Fibroblast of skin of left quadriceps (primary cell): ENCODE data around the gene IL13.
A peak's percentile ranks its signal among the peaks of the same experiment; 100 is the strongest.

Source experiments
- DNase-seq, 2 experiments: peaks; one replicate each; pipeline ENCODE4 v3.0.0-alpha.2; 2013; ENCODE audit warnings: low read depth in 2 of 2

IL13 gene

DNA sequence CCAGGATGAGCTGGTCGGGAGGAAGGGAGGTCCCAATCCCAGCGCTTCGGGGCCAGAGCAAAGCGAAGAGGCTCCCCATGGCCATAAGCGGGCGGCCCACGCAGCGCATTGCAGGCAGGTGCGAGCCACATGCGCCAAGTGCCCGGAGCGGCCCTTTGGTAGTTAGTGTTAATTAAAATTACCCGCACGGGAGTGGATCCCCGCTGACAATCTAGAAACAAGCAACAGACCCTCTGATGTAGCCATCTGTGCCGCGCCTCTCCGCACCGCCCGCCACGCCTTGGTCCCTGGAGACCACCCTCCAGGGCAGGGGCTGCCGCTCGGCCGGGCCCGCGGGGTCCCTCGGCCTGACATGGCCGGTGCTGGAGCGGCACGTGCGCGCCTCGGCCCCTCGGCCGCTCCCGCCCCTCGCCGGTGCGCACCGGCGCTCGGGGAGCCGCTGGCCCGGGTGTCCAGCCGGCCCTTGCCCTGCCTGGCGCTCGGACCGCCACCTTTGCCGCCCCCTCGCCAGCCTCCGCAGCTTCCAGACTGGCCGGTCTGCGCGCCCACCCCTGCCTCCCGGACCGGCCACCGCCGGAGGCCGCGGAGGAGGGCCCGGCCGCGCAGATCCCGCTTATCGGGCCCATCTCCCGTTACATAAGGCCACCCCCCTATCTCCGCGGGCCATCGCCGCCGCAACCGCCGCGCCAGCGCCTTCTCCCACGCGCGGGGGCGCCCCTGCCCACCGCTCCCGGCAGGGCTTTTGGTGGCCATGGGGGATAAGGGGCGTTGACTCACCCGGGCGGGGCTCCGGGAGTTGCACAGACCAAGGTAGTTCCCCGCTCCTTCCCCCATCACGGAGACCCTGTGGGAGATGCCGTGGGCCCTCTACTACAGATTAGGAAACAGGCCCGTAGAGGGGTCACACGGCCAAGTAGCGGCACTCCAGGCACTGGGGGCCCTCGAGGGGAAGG is 1.9 kb upstream of the IL13 start:
- DNase-seq: peak in 1 of 2 experiments; percentile 7

DNA sequence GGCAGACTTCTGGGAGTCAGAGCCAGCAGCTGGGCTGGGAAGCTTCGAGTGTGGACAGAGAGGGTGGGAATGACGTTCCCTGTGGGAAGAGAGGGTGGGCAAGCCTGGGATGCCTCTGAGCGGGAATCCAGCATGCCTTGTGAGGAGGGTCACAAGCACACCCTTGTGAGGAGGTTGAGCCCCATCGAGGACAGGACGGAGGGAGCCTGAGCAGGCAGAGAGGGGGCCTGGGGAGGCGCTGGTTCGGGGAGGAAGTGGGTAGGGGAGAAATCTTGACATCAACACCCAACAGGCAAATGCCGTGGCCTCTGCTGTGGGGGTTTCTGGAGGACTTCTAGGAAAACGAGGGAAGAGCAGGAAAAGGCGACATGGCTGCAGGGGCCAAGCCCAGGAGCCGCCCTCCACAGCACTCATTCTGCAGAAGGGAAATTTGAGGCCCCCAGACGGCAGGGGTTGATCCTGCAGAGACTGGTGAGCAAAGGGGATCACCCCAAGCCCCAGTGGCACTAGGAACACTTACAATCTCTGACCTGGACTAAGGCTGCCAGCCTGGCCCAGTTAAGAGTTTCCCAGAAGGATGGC is 1.1 kb upstream of the IL13 start:
- DNase-seq: no peak

DNA sequence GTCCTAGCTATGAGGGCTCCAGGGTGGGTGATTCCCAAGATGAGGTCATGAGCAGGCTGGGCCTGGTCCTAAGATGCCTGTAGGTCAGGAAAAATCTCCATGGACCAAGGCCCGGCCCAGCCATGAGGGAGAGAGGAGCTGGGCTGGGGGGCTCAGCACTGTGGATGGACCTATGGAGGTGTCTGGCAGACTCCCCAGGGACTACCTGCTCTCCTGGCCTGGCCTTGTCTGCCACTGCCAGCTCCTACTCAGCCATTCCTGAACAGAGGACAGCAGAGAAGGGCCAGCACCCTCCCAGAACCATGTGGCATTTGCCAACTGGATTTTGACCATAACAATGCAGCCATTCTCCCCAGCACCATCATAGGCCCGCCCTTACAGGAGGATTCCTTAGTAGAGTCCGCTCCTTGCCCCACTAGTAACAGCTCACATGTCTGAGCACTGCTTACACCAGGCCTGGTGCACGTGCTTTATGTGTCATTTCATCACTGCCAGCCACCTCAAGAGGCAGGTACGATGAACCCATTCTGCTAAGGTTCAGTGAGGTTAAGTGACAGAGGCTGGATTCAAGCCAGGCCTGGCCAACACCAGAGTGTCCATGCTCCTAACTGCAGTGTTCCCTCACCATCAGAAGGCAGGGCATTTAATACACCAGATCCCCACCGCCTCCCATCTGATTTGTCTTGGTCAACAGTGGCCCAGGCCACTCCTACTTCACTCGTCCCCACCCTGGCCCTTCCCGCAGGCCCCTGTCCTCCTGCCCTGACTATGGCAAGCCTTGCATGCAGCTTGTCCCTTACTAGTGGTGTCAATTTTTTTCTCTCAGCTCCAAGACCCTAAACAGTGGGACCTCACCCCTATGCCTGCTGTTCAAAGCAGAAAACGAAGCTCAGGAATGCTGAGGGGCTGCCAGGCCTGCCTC is 669 bp downstream of the IL13 start:
- DNase-seq: no peak

DNA sequence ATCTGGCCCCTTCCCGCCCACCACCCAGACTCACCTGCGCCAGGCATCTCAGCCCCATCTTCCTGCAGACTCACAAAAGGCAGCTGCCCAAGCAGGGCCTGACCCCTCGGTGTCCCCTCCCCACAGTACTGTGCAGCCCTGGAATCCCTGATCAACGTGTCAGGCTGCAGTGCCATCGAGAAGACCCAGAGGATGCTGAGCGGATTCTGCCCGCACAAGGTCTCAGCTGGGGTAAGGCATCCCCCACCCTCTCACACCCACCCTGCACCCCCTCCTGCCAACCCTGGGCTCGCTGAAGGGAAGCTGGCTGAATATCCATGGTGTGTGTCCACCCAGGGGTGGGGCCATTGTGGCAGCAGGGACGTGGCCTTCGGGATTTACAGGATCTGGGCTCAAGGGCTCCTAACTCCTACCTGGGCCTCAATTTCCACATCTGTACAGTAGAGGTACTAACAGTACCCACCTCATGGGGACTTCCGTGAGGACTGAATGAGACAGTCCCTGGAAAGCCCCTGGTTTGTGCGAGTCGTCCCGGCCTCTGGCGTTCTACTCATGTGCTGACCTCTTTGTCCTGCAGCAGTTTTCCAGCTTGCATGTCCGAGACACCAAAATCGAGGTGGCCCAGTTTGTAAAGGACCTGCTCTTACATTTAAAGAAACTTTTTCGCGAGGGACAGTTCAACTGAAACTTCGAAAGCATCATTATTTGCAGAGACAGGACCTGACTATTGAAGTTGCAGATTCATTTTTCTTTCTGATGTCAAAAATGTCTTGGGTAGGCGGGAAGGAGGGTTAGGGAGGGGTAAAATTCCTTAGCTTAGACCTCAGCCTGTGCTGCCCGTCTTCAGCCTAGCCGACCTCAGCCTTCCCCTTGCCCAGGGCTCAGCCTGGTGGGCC is 1.9 kb downstream of the IL13 start:
- no peak for DNase-seq

DNA sequence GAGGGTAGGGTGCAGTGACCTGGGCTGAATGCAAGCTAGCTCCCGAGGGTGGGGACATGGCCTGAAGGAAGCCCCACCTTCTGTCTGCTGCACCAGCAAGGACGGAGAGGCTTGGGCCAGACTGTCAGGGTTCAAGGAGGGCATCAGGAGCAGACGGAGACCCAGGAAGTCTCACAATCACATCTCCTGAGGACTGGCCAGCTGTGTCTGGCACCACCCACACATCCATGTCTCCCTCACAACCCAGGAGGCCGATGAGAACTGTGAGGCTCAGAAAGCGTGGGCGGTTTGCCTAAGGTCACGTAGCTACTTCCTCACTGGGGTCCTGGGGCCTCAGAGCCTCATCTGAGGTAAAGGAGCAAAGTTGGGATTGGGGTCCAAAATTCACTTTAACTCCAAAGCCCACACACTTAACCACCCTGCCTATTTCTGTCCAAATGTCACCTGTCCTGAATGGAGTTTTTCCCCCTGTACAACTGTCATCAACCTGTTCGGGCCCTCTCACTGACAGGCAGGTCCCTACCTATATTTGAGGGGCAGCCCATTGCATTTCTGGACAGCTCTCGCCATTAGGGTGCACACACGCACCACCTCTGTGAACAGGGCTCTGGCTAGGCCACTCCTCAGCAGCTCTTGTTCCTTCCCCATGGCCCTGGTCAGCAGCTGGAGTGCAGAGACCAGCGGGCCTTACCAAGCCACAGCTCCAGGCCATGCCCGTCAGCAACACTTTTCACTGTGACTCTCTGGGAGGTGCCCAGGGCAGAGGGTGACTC is 3.4 kb downstream of the IL13 start:
- DNase-seq: no peak

DNA sequence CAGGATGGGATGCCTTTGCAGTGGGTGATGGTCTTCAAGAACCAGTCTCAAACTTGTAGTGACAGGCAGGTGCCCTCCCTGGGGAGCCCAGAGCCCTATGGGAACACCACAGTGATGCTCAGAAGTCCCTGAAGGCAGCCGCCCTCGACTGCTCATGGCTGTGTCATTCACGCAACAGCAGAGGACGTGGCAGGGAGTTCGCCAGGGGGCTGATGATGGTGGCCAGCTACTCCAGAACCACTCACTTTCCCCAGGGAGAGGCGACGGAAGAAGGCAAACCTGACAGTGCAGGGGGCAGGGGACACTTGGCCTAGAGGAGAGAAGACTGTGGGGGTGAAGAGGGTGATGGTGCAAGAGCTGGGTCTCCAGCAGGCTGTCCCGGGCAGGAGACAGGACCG is 4.0 kb downstream of the IL13 start:
- DNase-seq: no peak

DNA sequence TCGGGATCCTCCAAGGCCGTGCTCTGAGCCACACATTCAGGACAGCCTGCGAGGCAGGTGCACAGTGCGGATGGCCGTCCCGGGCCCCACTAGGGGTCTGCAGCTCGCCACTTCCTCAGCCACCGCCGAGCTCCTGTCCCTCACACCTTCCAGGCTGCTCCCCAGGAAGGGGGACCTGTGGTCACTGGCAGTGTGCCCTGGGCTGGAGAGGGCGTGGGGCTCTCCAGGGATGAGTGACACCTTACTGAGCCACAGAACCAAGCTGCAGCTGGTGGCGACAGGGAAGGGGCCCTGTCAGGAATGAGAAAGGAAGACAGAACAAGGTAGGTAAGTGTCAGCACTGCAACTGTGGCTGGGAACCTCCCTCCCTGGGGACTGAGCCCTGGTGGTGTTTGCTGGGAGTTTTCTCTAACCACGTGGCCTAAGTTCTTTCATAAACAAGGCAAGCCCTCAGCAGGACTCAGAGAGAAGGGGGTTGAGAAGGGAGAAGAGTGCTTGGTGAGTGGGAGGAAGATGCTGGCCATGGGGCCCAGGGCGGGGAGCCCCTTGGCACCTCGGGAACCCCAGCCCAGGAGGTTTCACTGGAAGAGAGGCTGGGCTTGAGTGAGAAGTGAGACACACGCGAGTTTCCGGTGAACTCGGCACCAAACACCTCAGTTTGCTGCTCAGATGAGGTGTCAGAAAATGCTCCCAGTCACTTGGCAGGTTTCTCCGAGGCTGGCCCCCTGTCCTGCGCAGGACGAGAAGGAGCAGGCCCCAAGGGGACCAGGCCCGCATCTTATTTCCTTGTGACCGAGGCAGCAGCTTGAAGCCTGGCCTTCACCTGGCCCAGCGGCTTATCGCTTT is 5.2 kb downstream of the IL13 start:
- DNase-seq: no peak

DNA sequence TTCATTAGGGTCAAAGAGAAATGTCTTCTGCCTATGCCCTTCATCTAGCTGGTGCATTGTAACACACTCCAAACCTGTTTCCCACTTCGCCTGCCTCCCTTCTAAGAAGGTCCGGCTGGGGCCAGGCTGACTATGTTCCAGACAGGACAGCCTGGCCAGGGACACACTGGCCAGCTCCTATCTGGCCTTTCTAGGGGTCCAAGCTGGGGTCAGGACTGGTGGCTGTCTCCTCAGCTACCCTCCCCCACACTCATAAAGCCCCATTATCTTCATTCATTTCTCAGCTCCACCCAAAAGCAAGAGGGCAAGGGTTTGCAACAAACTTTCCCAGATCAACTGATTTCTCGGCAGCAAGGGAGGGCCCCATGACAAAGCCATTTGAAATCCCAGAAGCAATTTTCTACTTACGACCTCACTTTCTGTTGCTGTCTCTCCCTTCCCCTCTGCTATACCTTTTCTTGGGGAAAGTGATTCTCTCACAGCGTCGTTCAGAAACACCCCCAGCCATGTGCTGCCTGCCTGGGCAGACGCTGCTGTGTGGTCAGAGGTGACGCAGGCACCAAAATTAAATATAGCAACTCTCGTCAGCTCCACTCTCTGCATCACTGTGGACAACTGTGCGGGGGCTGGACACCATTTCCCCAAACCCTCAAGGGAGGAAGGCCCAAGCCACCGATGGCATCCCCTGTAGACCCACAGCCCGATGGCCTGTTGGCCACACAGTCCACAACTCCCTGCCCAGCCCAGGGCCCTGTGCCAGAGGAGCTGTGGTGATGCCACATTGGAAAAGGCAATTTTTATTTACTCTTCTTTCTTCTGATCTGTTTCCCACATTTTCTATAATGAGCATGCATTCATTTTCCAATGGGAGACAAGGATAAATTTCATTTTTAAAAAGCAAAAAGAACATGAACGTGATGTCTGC is 6.1 kb downstream of the IL13 start:
- no peak for DNase-seq

DNA sequence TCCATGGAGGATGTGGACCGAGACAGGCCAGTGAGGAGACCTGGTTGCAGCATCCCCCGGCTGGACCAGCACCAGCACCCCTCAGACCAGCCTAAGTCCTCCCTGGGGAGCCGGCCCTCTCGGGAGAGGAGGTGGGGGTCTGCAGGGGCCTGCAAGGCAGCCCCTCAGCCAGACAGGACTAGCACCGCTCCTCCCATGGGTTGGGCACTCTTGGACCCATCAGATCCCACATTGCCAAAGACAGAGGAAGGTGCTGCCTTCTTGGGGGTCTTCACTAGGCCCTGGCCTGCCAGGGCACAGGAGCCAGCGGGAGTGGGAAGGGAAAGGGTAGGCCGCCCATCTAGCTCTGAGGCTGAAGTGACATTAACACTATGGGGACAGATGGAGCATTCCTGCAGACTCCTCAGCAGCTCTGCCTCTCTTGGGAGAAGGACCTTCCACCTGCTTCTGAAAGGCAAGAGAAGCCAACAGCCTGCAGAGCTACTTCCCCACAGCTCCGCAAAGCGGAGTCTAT is 6.8 kb downstream of the IL13 start:
- DNase-seq: no peak

DNA sequence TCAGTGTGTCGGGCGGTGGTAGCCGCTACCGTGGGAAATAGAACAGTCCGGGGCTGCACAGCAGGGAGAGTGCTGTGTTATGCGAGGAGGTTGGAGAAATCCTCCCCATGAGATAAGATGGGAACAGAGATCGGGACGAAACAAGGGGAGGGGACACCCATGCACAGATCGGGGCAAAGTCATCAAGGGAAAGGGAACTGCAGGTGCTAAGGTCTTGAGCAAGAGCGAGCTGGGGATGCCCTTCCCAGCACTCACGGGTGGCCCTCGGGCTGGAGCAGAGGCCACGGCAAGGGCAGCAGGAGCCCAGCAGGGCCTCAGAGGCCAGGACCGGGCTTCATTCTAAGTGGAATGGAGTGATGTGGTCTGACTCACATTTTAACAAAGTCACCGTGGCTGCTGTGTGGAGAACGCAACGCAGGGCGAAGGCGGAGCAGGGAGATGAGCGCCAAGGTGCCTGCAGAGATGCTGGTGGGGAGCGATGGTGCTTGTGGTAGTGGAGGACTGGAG is 7.7 kb downstream of the IL13 start:
- no peak for DNase-seq

DNA sequence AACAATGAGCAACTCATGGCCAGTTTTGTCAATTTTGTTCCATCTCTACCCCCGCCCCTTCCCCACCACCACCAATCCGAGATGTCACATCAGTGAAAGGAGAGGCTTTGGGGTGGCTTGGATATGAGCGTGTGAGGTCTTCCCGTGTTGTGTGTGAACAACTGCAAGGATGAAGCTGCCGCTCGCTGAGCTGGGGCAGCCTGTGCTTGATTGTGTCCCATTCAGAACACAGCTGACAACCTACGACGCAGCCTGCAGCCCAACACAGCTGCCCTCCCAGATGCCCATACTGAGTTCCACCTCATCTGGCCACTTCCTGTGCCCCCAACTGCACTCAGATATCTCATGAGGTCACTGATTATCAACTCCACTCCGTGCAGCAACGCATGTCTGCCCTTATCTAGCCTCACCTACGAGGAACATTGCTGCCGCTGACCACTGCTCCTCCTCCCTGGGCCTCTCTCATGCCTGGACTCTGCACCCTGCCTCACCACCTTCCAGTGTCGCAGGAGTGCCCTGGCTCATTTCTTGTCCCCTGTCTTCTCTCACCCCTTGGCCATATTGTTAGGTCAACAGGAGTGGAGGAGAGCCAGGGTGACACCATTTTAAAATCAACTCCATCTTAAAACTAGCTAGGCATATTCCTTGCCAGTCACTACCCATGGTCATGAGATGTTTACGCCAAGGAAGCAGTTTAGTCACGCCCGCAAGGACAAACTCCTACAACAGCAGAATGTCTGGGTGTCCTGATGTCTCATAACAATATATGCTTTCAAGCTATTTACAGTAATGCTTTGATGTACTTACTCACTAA is 8.5 kb downstream of the IL13 start:
- DNase-seq: no peak

DNA sequence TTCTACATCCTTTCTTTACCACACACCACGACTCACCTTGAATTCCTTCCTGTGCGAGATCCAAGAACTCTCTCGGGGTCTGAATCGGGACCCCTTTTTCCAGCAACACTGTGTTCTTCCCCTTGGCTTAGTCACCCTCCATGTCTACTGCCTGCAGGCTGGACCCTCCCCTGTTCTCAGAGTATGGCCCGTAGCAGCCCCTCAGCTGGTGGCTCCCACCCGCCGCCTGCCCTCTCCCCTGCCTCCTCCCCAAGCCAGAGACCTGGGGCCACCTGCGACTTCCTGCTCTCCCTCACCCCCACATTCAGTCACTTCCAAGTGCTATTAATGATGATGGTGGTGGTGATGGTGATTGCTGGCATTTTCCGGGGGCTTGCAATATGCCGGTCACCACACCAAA is 9.3 kb downstream of the IL13 start:
- DNase-seq: no peak

DNA sequence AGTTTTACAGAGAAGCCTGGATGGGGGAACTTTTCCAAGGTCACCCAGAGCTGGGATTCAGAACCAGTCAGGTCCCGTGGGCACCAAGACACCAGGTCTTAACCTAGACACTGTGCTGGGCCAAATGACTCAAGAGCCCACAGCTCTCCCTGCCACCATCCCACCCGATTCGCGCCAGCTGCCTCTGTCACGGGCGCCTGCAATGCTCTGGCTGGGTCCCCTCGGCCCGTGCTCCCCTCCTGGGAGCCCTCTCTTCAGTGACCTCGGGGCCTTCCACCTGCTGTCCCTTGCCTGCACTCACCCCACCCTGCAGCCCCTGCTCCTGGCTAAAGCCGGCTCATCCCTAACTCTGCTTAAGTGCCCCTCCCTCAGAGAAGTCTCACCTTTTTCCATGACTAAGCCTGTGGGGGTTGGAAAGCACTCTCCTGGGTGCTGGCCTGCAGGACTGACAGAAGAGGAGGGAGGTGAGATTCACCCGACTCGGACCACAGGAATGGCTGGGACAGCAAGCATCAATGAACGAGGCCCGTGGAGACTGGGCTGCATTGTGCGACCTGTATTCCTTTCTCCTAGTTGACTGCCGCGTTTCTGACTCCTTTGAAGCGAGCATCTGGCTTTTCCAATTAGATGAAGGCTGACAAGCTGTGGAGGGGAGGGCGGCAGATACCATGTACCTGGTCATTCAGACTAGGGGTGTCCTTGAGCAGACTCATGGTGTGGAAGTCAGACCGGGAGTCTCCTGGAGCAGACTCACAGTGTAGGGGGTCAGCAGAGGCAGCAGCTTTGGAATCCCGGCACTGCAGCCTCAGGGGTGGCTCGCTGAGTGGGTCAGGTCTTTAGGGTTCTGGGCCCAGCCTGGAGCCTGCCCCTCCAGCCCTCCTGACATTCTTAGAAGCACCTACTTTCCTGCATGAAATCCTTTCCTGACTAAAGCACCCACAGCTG is 10.1 kb downstream of the IL13 start:
- no peak for DNase-seq

DNA sequence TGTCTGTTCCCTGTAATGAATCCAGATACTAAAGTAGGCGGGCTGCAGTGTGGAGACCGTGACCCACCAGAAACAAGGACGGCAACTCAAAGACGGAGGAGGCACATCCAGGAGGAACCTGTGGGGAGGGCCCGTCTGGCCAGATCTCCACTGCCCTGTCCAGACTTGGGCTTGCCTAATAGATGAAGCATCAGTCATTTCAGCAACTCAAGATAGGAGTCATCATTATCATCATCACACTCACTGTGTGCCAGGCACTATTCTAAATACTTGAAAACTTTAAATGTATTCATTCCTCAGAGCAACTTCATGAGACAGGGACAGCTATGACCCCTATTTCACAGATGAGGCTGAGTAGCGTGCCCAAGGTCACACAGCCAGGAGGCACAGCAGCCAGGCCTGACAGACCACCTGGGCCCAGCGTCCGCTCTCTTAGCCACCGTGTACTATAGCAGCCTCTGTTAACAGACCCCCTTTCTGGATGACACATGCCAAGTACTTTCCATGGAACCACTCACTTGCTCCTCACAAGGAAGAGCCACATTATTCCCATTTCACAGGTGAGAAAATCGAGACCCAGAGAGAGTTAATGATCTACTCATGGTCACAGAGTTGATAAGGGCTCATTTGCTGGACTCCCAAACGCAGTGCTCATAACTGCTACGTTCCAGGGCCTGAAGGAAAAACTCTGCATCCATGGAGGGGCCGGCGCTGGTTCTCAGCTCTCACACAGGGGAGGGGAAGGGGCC is 10.9 kb downstream of the IL13 start:
- no peak for DNase-seq

DNA sequence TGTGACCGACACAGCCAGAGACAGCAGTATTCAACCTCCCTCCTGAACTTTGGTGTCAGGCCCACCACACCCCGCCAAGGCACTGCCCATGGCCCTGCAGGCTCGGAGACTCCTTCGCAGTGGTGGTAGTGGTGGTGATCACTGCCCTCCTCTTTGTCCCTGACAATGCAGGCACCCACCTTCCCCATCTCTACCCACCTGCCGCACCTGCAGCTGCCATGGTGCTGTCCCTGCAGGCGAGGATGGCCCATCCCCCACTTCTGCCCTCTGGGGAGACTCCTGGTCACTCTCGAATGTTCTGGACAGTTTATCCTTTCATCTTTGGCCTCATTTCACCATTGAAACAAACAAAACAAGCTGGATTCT is 11.5 kb downstream of the IL13 start:
- no peak for DNase-seq
